OCI-LY7 (cell line): ENCODE measurements around the gene NAV2. TPM values are rescaled to one million over a fixed set of nuclear protein-coding genes. Genes with fewer than 3 reads are reported as not detected.

Source experiments
- BruUV-seq: library from RNA; stranded (reverse); fragments of 400-500 nt; replicated peaks from 2 replicates; lab custom pipeline; 2021; lab: Mats Ljungman, UMichigan
- CTCF ChIA-PET: fragments of 300-600 bp; sonication (Branson Sonifier 250); formaldehyde crosslinking; loops from one replicate; lab custom pipeline; 2022; ENCODE audit warnings: antibody characterized with exemption; ENCODE audit not compliant: unreplicated experiment; lab: Charles Lee
- POLR2A ChIA-PET: fragments of 300-600 bp; sonication (Branson Sonifier 250); formaldehyde crosslinking; loops from one replicate; lab custom pipeline; 2022; ENCODE audit warnings: antibody characterized with exemption; lab: Charles Lee
- DNase-seq: peaks from one replicate; pipeline ENCODE4 v3.0.0-alpha.2; 2015; ENCODE audit warnings: low spot score
- H2AFZ ChIP-seq: fragments of 200-600 bp; sonication (generic), shearing (Covaris generic); 2 replicates; pipeline ENCODE4 v1.6.1; 2014; ENCODE audit warnings: mild to moderate bottlenecking, antibody characterized with exemption, low read length, moderate library complexity
- H3K27ac ChIP-seq: fragments of 200-600 bp; sonication (generic); 2 replicates; pipeline ENCODE4 v1.5.1; 2014; ENCODE audit warnings: mixed run types, low read depth, mild to moderate bottlenecking, moderate library complexity, low read length, inconsistent platforms; ENCODE audit not compliant: poor library complexity, severe bottlenecking
- H3K36me3 ChIP-seq: fragments of 200-600 bp; sonication (generic); 2 replicates; pipeline ENCODE4 v1.6.1; 2014; ENCODE audit warnings: mild to moderate bottlenecking, antibody characterized with exemption, low read length, moderate library complexity, mixed read lengths; ENCODE audit not compliant: insufficient read depth
- H3K4me1 ChIP-seq: fragments of 200-600 bp; sonication (generic); 2 replicates; pipeline ENCODE4 v1.5.1; 2014; ENCODE audit warnings: mild to moderate bottlenecking, low read length; ENCODE audit not compliant: insufficient read depth, poor library complexity, severe bottlenecking
- H3K4me2 ChIP-seq: fragments of 200-600 bp; sonication (generic); 2 replicates; pipeline ENCODE4 v1.6.1; 2014; ENCODE audit warnings: mild to moderate bottlenecking, low read length
- H3K4me3 ChIP-seq: fragments of 200-600 bp; sonication (generic); 2 replicates; pipeline ENCODE4 v1.5.1; 2014; ENCODE audit warnings: mild to moderate bottlenecking, low read depth, low read length; ENCODE audit not compliant: poor library complexity, severe bottlenecking
- H3K79me2 ChIP-seq: fragments of 200-600 bp; sonication (generic); 2 replicates; pipeline ENCODE4 v1.6.1; 2016; ENCODE audit warnings: low read depth, mild to moderate bottlenecking, low read length, moderate library complexity, mixed read lengths; ENCODE audit not compliant: insufficient read depth
- H3K9me2 ChIP-seq: fragments of 200-600 bp; sonication (generic); 2 replicates; pipeline ENCODE4 v1.6.1; 2016; ENCODE audit warnings: mild to moderate bottlenecking, low read length, mixed read lengths; ENCODE audit not compliant: insufficient read depth
- H3K9me3 ChIP-seq: fragments of 200-600 bp; sonication (generic); 2 replicates; pipeline ENCODE4 v1.6.1; 2014; ENCODE audit warnings: mild to moderate bottlenecking, mixed run types, low read length, mixed read lengths
- H4K20me1 ChIP-seq: fragments of 200-600 bp; sonication (generic); 2 replicates; pipeline ENCODE4 v1.6.1; 2014; ENCODE audit warnings: mild to moderate bottlenecking, antibody characterized with exemption, low read length, moderate library complexity, mixed read lengths; ENCODE audit not compliant: insufficient read depth
- CTCF ChIP-seq: fragments of 200-600 bp; sonication (generic); conservative IDR thresholded peaks from 2 replicates; pipeline ENCODE4 v1.5.1; 2014; ENCODE audit warnings: mild to moderate bottlenecking, antibody characterized with exemption, low read length, moderate library complexity, mixed read lengths
- EZH2phosphoT487 ChIP-seq: fragments of 200-600 bp; sonication (generic); IDR thresholded peaks from 2 replicates; pipeline ENCODE4 v1.6.1; 2018; ENCODE audit warnings: low read depth, borderline replicate concordance, mild to moderate bottlenecking, mixed run types, antibody characterized with exemption, low read length, moderate library complexity, mixed read lengths
- intact Hi-C: fragments of 100-400 bp; cut with micrococcal nuclease; formaldehyde crosslinking; loops from one replicate; pipeline ENCODE4 v1.10.0; 2022; ENCODE audit not compliant: unreplicated experiment
- total RNA-seq, 2 experiments: library from RNA; depleted of rRNA in 1 of 2; stranded (reverse); fragments of >200 nt in 1 of 2; shearing (Covaris generic) in 1 of 2; gene quantifications; 2 replicates each; pipeline ENCODE4 v1.2.3, GENCODE V29; 2014 to 2022

The NAV2 gene
- total RNA-seq, 2 experiments from 2014 or later = 0.06 to 0.68 TPM

- no peaks in the 10 kb centered on the region for H3K79me2 ChIP-seq
- ChIA-PET POLR2A (no interaction called here), CTCF (interaction anchor here (0.5 kb wide), 1 partner anchor 293 kb away, joined by 3 read pairs; no protein-coding TSS in a partner anchor)
- no peaks in the 10 kb centered on the region for H3K9me3 ChIP-seq
- no peak overlapping the region for H2AFZ ChIP-seq
- no peaks in the 10 kb centered on the region for H3K4me1 ChIP-seq
- no peak overlapping the region for H3K4me2 ChIP-seq
- DNase-seq = no peak
- intact Hi-C loops = no loop called here
- no peak overlapping the region for H3K4me3 ChIP-seq
- H4K20me1 ChIP-seq = no peaks in the 10 kb centered on the region
- no peaks in the 10 kb centered on the region for H3K36me3 ChIP-seq
- no peak overlapping the region for H3K27ac ChIP-seq
- no TSS peak for BruUV-seq
- TF ChIP-seq CTCF (no peak), EZH2phosphoT487 (no peak)
- H3K9me2 ChIP-seq = no peaks in the 10 kb centered on the region
These were observed 137.4 kb downstream of the NAV2 start for GRCh38 chr11:19849947-19850593.

GRCh38 chr11:19852288-19852687 is 139.7 kb downstream of the NAV2 start:
- no TSS peak for BruUV-seq
- ChIA-PET CTCF (no interaction called here), POLR2A (interaction anchor here (1.1 to 1.4 kb wide), 2 partner anchors 9 to 26 kb away, joined by 3 to 4 read pairs; no protein-coding TSS in a partner anchor)
- Histone ChIP-seq H3K27ac (no peak overlapping the region), H3K79me2 (no peaks in the 10 kb centered on the region), H3K36me3 (no peaks in the 10 kb centered on the region), H3K9me2 (no peaks in the 10 kb centered on the region), H2AFZ (no peak overlapping the region), H3K4me1 (no peaks in the 10 kb centered on the region), H3K4me3 (no peak overlapping the region), H3K9me3 (no peaks in the 10 kb centered on the region), H4K20me1 (no peaks in the 10 kb centered on the region), H3K4me2 (no peak overlapping the region)
- no peak for DNase-seq
- TF ChIP-seq CTCF = no peak
- no peak for TF ChIP-seq EZH2phosphoT487
- intact Hi-C loops = no loop called here

- Histone ChIP-seq H3K36me3 (no peaks in the 10 kb centered on the region), H4K20me1 (no peaks in the 10 kb centered on the region), H3K9me2 (no peaks in the 10 kb centered on the region), H3K4me2 (no peak overlapping the region), H3K4me1 (no peaks in the 10 kb centered on the region), H3K79me2 (no peaks in the 10 kb centered on the region), H2AFZ (no peak overlapping the region), H3K27ac (no peak overlapping the region), H3K9me3 (no peaks in the 10 kb centered on the region), H3K4me3 (no peak overlapping the region)
- no peak for DNase-seq
- no peak for TF ChIP-seq CTCF
- no peak for TF ChIP-seq EZH2phosphoT487
- ChIA-PET CTCF (no interaction called here), POLR2A (interaction anchor here (0.6 to 1.1 kb wide), 2 partner anchors 25 to 140 kb away, joined by 4 read pairs; no protein-coding TSS in a partner anchor)
- intact Hi-C loops = no loop called here
- BruUV-seq = no TSS peak
These were observed 140.4 kb downstream of the NAV2 start for GRCh38 chr11:19853016-19853415.
